ENCODE measurements around the gene KIF6. TPM values are rescaled to one million over a fixed set of nuclear protein-coding genes. Genes with fewer than 3 reads are reported as not detected.
A peak's percentile ranks its signal among the peaks of the same experiment; 100 is the strongest.

The KIF6 gene
- total RNA-seq, 1 donor from 2014 or later: 1.0 TPM

GRCh38 chr6:39439342-39440038 is 285.7 kb downstream of the KIF6 start:
- H3K27me3 ChIP-seq (ENCODE audit: control insufficient read depth in 3 of 3, insufficient read depth in 3 of 3, low read length in 3 of 3): no peaks in the 10 kb centered on the region

GRCh38 chr6:39433630-39434029 is 291.6 kb downstream of the KIF6 start:
- no peaks in the 10 kb centered on the region for H3K36me3 ChIP-seq (ENCODE audit: control insufficient read depth in 3 of 3, insufficient read depth in 3 of 3, low read length in 3 of 3)
- no peak overlapping the region for H3K9ac ChIP-seq (ENCODE audit: low read depth in 1 of 3, low read length in 3 of 3)
- no peaks in the 10 kb centered on the region for H3K27me3 ChIP-seq (ENCODE audit: control insufficient read depth in 3 of 3, insufficient read depth in 3 of 3, low read length in 3 of 3)
- H3K9me3 ChIP-seq (ENCODE audit: control insufficient read depth in 3 of 3, low read length in 3 of 3): no peaks in the 10 kb centered on the region
- peaks cover 10 to 22% (median 14%) of the 10 kb centered on the region in 3 donors for H3K4me1 ChIP-seq (ENCODE audit: control insufficient read depth in 3 of 3, insufficient read depth in 3 of 3, low read length in 3 of 3)
- H3K27ac ChIP-seq (ENCODE audit: low read depth, low read length): no peak overlapping the region
- H3K4me3 ChIP-seq (ENCODE audit: low read length in 3 of 3): no peak overlapping the region

More at GRCh38 chr6:39439342-39440038, 285.7 kb downstream of the KIF6 start:
- no peak overlapping the region for H3K27ac ChIP-seq (ENCODE audit: low read depth, low read length)
- H3K36me3 ChIP-seq (ENCODE audit: control insufficient read depth in 3 of 3, insufficient read depth in 3 of 3, low read length in 3 of 3): no peaks in the 10 kb centered on the region
- H3K4me1 ChIP-seq (ENCODE audit: control insufficient read depth in 3 of 3, insufficient read depth in 3 of 3, low read length in 3 of 3): no peaks in the 10 kb centered on the region
- H3K9me3 ChIP-seq (ENCODE audit: control insufficient read depth in 3 of 3, low read length in 3 of 3): no peaks in the 10 kb centered on the region
- no peak overlapping the region for H3K9ac ChIP-seq (ENCODE audit: low read depth in 1 of 3, low read length in 3 of 3)
- no peak overlapping the region for H3K4me3 ChIP-seq (ENCODE audit: low read length in 3 of 3)

- peaks cover 10 to 22% (median 14%) of the 10 kb centered on the region in 3 donors for H3K4me1 ChIP-seq (ENCODE audit: control insufficient read depth in 3 of 3, insufficient read depth in 3 of 3, low read length in 3 of 3)
- no peaks in the 10 kb centered on the region for H3K36me3 ChIP-seq (ENCODE audit: control insufficient read depth in 3 of 3, insufficient read depth in 3 of 3, low read length in 3 of 3)
- no peak overlapping the region for H3K27ac ChIP-seq (ENCODE audit: low read depth, low read length)
- no peak overlapping the region for H3K9ac ChIP-seq (ENCODE audit: low read depth in 1 of 3, low read length in 3 of 3)
- no peaks in the 10 kb centered on the region for H3K9me3 ChIP-seq (ENCODE audit: control insufficient read depth in 3 of 3, low read length in 3 of 3)
- no peaks in the 10 kb centered on the region for H3K27me3 ChIP-seq (ENCODE audit: control insufficient read depth in 3 of 3, insufficient read depth in 3 of 3, low read length in 3 of 3)
- H3K4me3 ChIP-seq (ENCODE audit: low read length in 3 of 3): no peak overlapping the region
Observed at GRCh38 chr6:39432330-39433025, 292.7 kb downstream of the KIF6 start.

GRCh38 chr6:39430871-39431523 is 294.2 kb downstream of the KIF6 start:
- no peaks in the 10 kb centered on the region for H3K36me3 ChIP-seq (ENCODE audit: control insufficient read depth in 3 of 3, insufficient read depth in 3 of 3, low read length in 3 of 3)
- H3K27me3 ChIP-seq (ENCODE audit: control insufficient read depth in 3 of 3, insufficient read depth in 3 of 3, low read length in 3 of 3): no peaks in the 10 kb centered on the region
- peak overlapping the region in 1 of 3 donors; percentile 4 for H3K9ac ChIP-seq (ENCODE audit: low read depth in 1 of 3, low read length in 3 of 3)
- H3K4me1 ChIP-seq (ENCODE audit: control insufficient read depth in 3 of 3, insufficient read depth in 3 of 3, low read length in 3 of 3): peaks cover 10 to 22% (median 14%) of the 10 kb centered on the region in 3 donors
- no peaks in the 10 kb centered on the region for H3K9me3 ChIP-seq (ENCODE audit: control insufficient read depth in 3 of 3, low read length in 3 of 3)
- H3K4me3 ChIP-seq (ENCODE audit: low read length in 3 of 3): peak overlapping the region in 1 of 3 donors; percentile 34
- H3K27ac ChIP-seq (ENCODE audit: low read depth, low read length): peak overlapping the region; percentile 12

GRCh38 chr6:39430446-39430845 is 294.8 kb downstream of the KIF6 start:
- H3K4me3 ChIP-seq (ENCODE audit: low read length in 3 of 3): no peak overlapping the region
- peaks cover 10 to 22% (median 14%) of the 10 kb centered on the region in 3 donors for H3K4me1 ChIP-seq (ENCODE audit: control insufficient read depth in 3 of 3, insufficient read depth in 3 of 3, low read length in 3 of 3)
- no peaks in the 10 kb centered on the region for H3K36me3 ChIP-seq (ENCODE audit: control insufficient read depth in 3 of 3, insufficient read depth in 3 of 3, low read length in 3 of 3)
- peak overlapping the region in 1 of 3 donors; percentile 4 for H3K9ac ChIP-seq (ENCODE audit: low read depth in 1 of 3, low read length in 3 of 3)
- H3K27ac ChIP-seq (ENCODE audit: low read depth, low read length): peak overlapping the region; percentile 12
- H3K9me3 ChIP-seq (ENCODE audit: control insufficient read depth in 3 of 3, low read length in 3 of 3): no peaks in the 10 kb centered on the region
- no peaks in the 10 kb centered on the region for H3K27me3 ChIP-seq (ENCODE audit: control insufficient read depth in 3 of 3, insufficient read depth in 3 of 3, low read length in 3 of 3)

- peaks cover 10 to 22% (median 14%) of the 10 kb centered on the region in 3 donors for H3K4me1 ChIP-seq (ENCODE audit: control insufficient read depth in 3 of 3, insufficient read depth in 3 of 3, low read length in 3 of 3)
- no peaks in the 10 kb centered on the region for H3K9me3 ChIP-seq (ENCODE audit: control insufficient read depth in 3 of 3, low read length in 3 of 3)
- no peak overlapping the region for H3K27ac ChIP-seq (ENCODE audit: low read depth, low read length)
- H3K36me3 ChIP-seq (ENCODE audit: control insufficient read depth in 3 of 3, insufficient read depth in 3 of 3, low read length in 3 of 3): no peaks in the 10 kb centered on the region
- no peak overlapping the region for H3K9ac ChIP-seq (ENCODE audit: low read depth in 1 of 3, low read length in 3 of 3)
- no peak overlapping the region for H3K4me3 ChIP-seq (ENCODE audit: low read length in 3 of 3)
- peaks cover 0 to under 1% (median 0%) of the 10 kb centered on the region in 3 donors for H3K27me3 ChIP-seq (ENCODE audit: control insufficient read depth in 3 of 3, insufficient read depth in 3 of 3, low read length in 3 of 3)
Observed at GRCh38 chr6:39428816-39429215, 296.4 kb downstream of the KIF6 start.

GRCh38 chr6:39428152-39428551 is 297.1 kb downstream of the KIF6 start:
- H3K27me3 ChIP-seq (ENCODE audit: control insufficient read depth in 3 of 3, insufficient read depth in 3 of 3, low read length in 3 of 3): peaks cover 0 to 3% (median 0%) of the 10 kb centered on the region in 3 donors
- H3K36me3 ChIP-seq (ENCODE audit: control insufficient read depth in 3 of 3, insufficient read depth in 3 of 3, low read length in 3 of 3): no peaks in the 10 kb centered on the region
- H3K9me3 ChIP-seq (ENCODE audit: control insufficient read depth in 3 of 3, low read length in 3 of 3): no peaks in the 10 kb centered on the region

GRCh38 chr6:39426073-39426456 is 299.1 kb downstream of the KIF6 start:
- H3K27me3 ChIP-seq (ENCODE audit: control insufficient read depth in 3 of 3, insufficient read depth in 3 of 3, low read length in 3 of 3): peaks cover 0 to 3% (median 0%) of the 10 kb centered on the region in 3 donors
- no peak overlapping the region for H3K27ac ChIP-seq (ENCODE audit: low read depth, low read length)
- H3K9me3 ChIP-seq (ENCODE audit: control insufficient read depth in 3 of 3, low read length in 3 of 3): no peaks in the 10 kb centered on the region
- H3K4me1 ChIP-seq (ENCODE audit: control insufficient read depth in 3 of 3, insufficient read depth in 3 of 3, low read length in 3 of 3): peaks cover 6 to 25% (median 14%) of the 10 kb centered on the region in 3 donors
- no peaks in the 10 kb centered on the region for H3K36me3 ChIP-seq (ENCODE audit: control insufficient read depth in 3 of 3, insufficient read depth in 3 of 3, low read length in 3 of 3)
- no peak overlapping the region for H3K9ac ChIP-seq (ENCODE audit: low read depth in 1 of 3, low read length in 3 of 3)
- no peak overlapping the region for H3K4me3 ChIP-seq (ENCODE audit: low read length in 3 of 3)

More at GRCh38 chr6:39428152-39428551, 297.1 kb downstream of the KIF6 start:
- Histone ChIP-seq H3K4me1 (ENCODE audit: control insufficient read depth in 3 of 3, insufficient read depth in 3 of 3, low read length in 3 of 3) (peaks cover 10 to 22% (median 14%) of the 10 kb centered on the region in 3 donors), H3K27ac (ENCODE audit: low read depth, low read length) (no peak overlapping the region), H3K9ac (ENCODE audit: low read depth in 1 of 3, low read length in 3 of 3) (no peak overlapping the region), H3K4me3 (ENCODE audit: low read length in 3 of 3) (no peak overlapping the region)

GRCh38 chr6:39425346-39426072 is 299.7 kb downstream of the KIF6 start:
- Histone ChIP-seq H3K36me3 (ENCODE audit: control insufficient read depth in 3 of 3, insufficient read depth in 3 of 3, low read length in 3 of 3) (no peaks in the 10 kb centered on the region), H3K9me3 (ENCODE audit: control insufficient read depth in 3 of 3, low read length in 3 of 3) (no peaks in the 10 kb centered on the region), H3K4me1 (ENCODE audit: control insufficient read depth in 3 of 3, insufficient read depth in 3 of 3, low read length in 3 of 3) (peaks cover under 1 to 24% (median 14%) of the 10 kb centered on the region in 3 donors), H3K4me3 (ENCODE audit: low read length in 3 of 3) (no peak overlapping the region), H3K27me3 (ENCODE audit: control insufficient read depth in 3 of 3, insufficient read depth in 3 of 3, low read length in 3 of 3) (peaks cover 0 to 3% (median 0%) of the 10 kb centered on the region in 3 donors), H3K27ac (ENCODE audit: low read depth, low read length) (no peak overlapping the region), H3K9ac (ENCODE audit: low read depth in 1 of 3, low read length in 3 of 3) (no peak overlapping the region)

All from skeletal muscle tissue (tissue), 4 donors.